Transverse colon (tissue), 4 donors: ENCODE measurements around the gene JUN.

Experiments
- POLR2A ChIP-seq: fragments of 450-650 bp; IDR thresholded peaks from one replicate; pipeline ENCODE4 v1.6.1; 2016; ENCODE audit warnings: antibody characterized with exemption, mild to moderate bottlenecking, moderate library complexity
- POLR2AphosphoS5 ChIP-seq, 3 donors: sonication (generic); formaldehyde crosslinking; IDR thresholded peaks; one replicate each; pipeline ENCODE4 v1.6.1; 2016; ENCODE audit warnings: antibody characterized with exemption in 3 of 3
- TF ChIP-seq, protein P1 (sequence below), 5 experiments: fragments of 200-600 bp in 3 of 5; fragments of 450-650 bp in 2 of 5; sonication (generic) in 3 of 5; IDR thresholded peaks; 1 replicate in 2 of 5; 2 replicates in 3 of 5; pipeline ENCODE4 v1.5.1; 2016 to 2017; ENCODE audit warnings: antibody characterized with exemption in 5 of 5, inconsistent platforms in 3 of 5, mild to moderate bottlenecking in 2 of 5, moderate library complexity in 1 of 5

DNA sequence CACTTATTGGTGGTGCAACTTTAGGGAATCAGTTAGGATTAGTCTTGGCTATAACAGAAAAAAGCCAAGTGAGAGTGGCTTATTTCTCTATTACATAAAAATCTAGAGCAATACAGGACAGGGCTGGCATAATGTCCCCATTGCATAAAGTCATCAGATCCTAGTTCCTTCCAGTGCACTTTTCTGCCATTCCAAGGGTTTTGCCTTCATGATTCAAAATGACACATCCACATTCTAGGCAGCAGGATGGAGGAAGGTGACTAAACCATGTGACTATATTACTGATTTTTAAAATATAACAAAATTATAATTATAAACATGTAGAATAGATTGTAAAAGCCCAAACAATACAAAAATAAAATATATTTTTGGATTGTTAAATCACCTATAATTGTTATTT is 18.8 kb downstream of the JUN start:
- TF ChIP-seq, protein P1, sequence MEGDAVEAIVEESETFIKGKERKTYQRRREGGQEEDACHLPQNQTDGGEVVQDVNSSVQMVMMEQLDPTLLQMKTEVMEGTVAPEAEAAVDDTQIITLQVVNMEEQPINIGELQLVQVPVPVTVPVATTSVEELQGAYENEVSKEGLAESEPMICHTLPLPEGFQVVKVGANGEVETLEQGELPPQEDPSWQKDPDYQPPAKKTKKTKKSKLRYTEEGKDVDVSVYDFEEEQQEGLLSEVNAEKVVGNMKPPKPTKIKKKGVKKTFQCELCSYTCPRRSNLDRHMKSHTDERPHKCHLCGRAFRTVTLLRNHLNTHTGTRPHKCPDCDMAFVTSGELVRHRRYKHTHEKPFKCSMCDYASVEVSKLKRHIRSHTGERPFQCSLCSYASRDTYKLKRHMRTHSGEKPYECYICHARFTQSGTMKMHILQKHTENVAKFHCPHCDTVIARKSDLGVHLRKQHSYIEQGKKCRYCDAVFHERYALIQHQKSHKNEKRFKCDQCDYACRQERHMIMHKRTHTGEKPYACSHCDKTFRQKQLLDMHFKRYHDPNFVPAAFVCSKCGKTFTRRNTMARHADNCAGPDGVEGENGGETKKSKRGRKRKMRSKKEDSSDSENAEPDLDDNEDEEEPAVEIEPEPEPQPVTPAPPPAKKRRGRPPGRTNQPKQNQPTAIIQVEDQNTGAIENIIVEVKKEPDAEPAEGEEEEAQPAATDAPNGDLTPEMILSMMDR (IDR thresholded peaks at IDR 0.05): no peak
- TF ChIP-seq POLR2AphosphoS5 (IDR thresholded peaks at IDR 0.05) (no peak), POLR2A (no peak)
